Urothelium cell line (cell line): Measurements from ENCODE around the gene NUDT8.
A peak's percentile ranks its signal among the peaks of the same experiment; 100 is the strongest.
"Not testable (repeated sequence)": the region's sequence is repeated elsewhere in the genome, so short reads cannot be mapped to it uniquely, and the experiment has no call there.

Experiments
- DNase-seq: peaks from one replicate; pipeline ENCODE4 v3.0.0; 2011; ENCODE audit warnings: low spot score, mixed read lengths
- FAIRE-seq: peaks from 2 replicates; lab custom pipeline; 2011; peaks lifted over from hg19 to GRCh38; lab: Jason Lieb, UNC

The NUDT8 gene

GRCh38 chr11:67613960-67614715 lies 15.6 kb downstream of the NUDT8 start:
- peak; percentile 51 for DNase-seq

GRCh38 chr11:67613313-67613959 lies 16.3 kb downstream of the NUDT8 start:
- DNase-seq (no peak), FAIRE-seq (no peak)

More at GRCh38 chr11:67613960-67614715, 15.6 kb downstream of the NUDT8 start:
- no peak for FAIRE-seq

- DNase-seq (no peak), FAIRE-seq (no peak)
Observed at GRCh38 chr11:67612751-67613150, 17.0 kb downstream of the NUDT8 start.

GRCh38 chr11:67611704-67612587 lies 17.8 kb downstream of the NUDT8 start:
- DNase-seq (no peak), FAIRE-seq (no peak)

- DNase-seq, result no peak
- FAIRE-seq, result no peak
Observed at GRCh38 chr11:67611165-67611564, 18.6 kb downstream of the NUDT8 start.

- DNase-seq (no peak), FAIRE-seq (no peak)
Observed at GRCh38 chr11:67610302-67610868, 19.4 kb downstream of the NUDT8 start.

GRCh38 chr11:67609316-67609715 lies 20.4 kb downstream of the NUDT8 start:
- DNase-seq, result no peak
- FAIRE-seq, result no peak

- FAIRE-seq (no peak), DNase-seq (no peak)
Observed at GRCh38 chr11:67608486-67608885, 21.3 kb downstream of the NUDT8 start.

- DNase-seq (no peak), FAIRE-seq (no peak)
Observed at GRCh38 chr11:67607507-67607906, 22.2 kb downstream of the NUDT8 start.

GRCh38 chr11:67606492-67607295 lies 23.0 kb downstream of the NUDT8 start, which contains the start of gene NDUFV1:
Gene NDUFV1 (plus strand): TSS chr11:67606936. CDS start chr11:67607005, 69 bp downstream.
- DNase-seq (peak; percentile 96), FAIRE-seq (peak; percentile 88)

- DNase-seq, result no peak
- FAIRE-seq, result no peak
Observed at GRCh38 chr11:67606093-67606491, 23.6 kb downstream of the NUDT8 start.

GRCh38 chr11:67605231-67606011 lies 24.3 kb downstream of the NUDT8 start:
- DNase-seq (no peak), FAIRE-seq (no peak)

GRCh38 chr11:67604815-67605214 lies 24.9 kb downstream of the NUDT8 start:
- FAIRE-seq, result no peak
- DNase-seq, result no peak

GRCh38 chr11:67604119-67604518 lies 25.6 kb downstream of the NUDT8 start:
- FAIRE-seq, DNase-seq: not testable (repeated sequence)

GRCh38 chr11:67601098-67601497 lies 28.6 kb downstream of the NUDT8 start:
- no peak for DNase-seq
- FAIRE-seq, result no peak

GRCh38 chr11:67600324-67601029 lies 29.3 kb downstream of the NUDT8 start:
- FAIRE-seq, result no peak

GRCh38 chr11:67599149-67599548 lies 30.6 kb downstream of the NUDT8 start:
- FAIRE-seq, result no peak
- DNase-seq, result no peak

More at GRCh38 chr11:67600324-67601029, 29.3 kb downstream of the NUDT8 start:
- no peak for DNase-seq

GRCh38 chr11:67597963-67598362 lies 31.8 kb downstream of the NUDT8 start:
- FAIRE-seq, DNase-seq: not testable (repeated sequence)

- not testable (repeated sequence) for FAIRE-seq, DNase-seq
Observed at GRCh38 chr11:67597458-67597857, 32.3 kb downstream of the NUDT8 start.
